Epithelial cell of esophagus (primary cell): ENCODE data around the gene FXYD7.
"Not testable (repeated sequence)": the region's sequence is repeated elsewhere in the genome, so short reads cannot be mapped to it uniquely, and the experiment has no call there.

Experiments used
- DNase-seq: peaks from one replicate; pipeline ENCODE4 v3.0.0; 2010; ENCODE audit warnings: low read depth
- H3K4me3 ChIP-seq: 2 replicates; pipeline ENCODE4 v1.5.1; 2011; ENCODE audit warnings: mild to moderate bottlenecking, low read length, control low read depth
- TF ChIP-seq, protein P1 (sequence below): IDR thresholded peaks from 2 replicates; pipeline ENCODE4 v1.5.1; 2011; ENCODE audit warnings: low read depth, mild to moderate bottlenecking, low read length, control low read depth, inconsistent platforms; ENCODE audit not compliant: insufficient read depth; ENCODE audit errors: missing control alignments

The FXYD7 gene

GRCh38 chr19:35099155-35099896 is 43.7 kb upstream of the FXYD7 start:
- no peak for DNase-seq
- no peak overlapping the region for H3K4me3 ChIP-seq

DNA sequence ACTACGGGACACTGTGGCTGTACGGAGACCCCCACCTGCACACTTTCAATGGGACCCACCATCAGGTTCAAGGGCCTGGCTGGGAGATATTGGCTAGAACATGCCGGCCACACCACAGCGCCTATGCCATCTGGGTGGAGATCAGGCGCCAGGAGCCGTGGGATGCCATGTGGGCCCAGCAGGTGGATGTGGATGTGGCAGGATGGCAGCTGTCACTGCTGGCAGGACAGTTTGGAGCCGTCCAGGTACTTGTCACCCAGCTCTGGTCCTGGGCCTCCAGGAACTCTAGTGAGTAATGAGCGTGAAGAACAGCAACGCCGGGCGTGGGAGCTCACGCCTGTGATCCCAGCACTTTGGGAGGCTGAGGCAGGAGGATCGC is 43.2 kb upstream of the FXYD7 start:
- H3K4me3 ChIP-seq, result no peak overlapping the region
- DNase-seq, result no peak
- TF ChIP-seq, protein P1, sequence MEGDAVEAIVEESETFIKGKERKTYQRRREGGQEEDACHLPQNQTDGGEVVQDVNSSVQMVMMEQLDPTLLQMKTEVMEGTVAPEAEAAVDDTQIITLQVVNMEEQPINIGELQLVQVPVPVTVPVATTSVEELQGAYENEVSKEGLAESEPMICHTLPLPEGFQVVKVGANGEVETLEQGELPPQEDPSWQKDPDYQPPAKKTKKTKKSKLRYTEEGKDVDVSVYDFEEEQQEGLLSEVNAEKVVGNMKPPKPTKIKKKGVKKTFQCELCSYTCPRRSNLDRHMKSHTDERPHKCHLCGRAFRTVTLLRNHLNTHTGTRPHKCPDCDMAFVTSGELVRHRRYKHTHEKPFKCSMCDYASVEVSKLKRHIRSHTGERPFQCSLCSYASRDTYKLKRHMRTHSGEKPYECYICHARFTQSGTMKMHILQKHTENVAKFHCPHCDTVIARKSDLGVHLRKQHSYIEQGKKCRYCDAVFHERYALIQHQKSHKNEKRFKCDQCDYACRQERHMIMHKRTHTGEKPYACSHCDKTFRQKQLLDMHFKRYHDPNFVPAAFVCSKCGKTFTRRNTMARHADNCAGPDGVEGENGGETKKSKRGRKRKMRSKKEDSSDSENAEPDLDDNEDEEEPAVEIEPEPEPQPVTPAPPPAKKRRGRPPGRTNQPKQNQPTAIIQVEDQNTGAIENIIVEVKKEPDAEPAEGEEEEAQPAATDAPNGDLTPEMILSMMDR, result no peak

More at GRCh38 chr19:35099155-35099896, 43.7 kb upstream of the FXYD7 start:
- TF ChIP-seq, protein P1, result no peak

- no peak for DNase-seq
- no peak overlapping the region for H3K4me3 ChIP-seq
- TF ChIP-seq, protein P1, result no peak
Observed at GRCh38 chr19:35100588-35101533, 42.2 kb upstream of the FXYD7 start.

DNA sequence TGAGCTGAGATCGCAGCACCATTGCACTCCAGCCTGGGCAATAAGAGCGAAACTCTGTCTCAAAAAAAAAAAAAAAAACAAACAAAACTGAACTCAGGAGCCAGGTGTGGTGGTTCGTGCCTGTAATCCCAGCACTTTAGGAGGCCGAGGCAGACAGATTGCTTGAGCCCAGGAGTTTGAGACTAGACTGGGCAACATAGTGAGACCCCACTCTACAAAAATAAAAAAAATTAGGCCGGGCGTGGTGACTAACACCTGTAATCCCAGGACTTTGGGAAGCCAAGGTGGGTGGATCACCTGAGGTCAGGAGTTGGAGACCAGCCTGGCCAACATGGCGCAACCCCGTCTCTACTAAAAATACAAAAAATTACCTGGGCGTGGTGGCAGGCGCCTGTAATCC is 41.1 kb upstream of the FXYD7 start:
- not testable (repeated sequence) for DNase-seq, H3K4me3 ChIP-seq

GRCh38 chr19:35103614-35104013 is 39.4 kb upstream of the FXYD7 start:
- not testable (repeated sequence) for H3K4me3 ChIP-seq, DNase-seq

- TF ChIP-seq, protein P1, result no peak
- no peak overlapping the region for H3K4me3 ChIP-seq
- no peak for DNase-seq
Observed at GRCh38 chr19:35104361-35104760, 38.7 kb upstream of the FXYD7 start.

DNA sequence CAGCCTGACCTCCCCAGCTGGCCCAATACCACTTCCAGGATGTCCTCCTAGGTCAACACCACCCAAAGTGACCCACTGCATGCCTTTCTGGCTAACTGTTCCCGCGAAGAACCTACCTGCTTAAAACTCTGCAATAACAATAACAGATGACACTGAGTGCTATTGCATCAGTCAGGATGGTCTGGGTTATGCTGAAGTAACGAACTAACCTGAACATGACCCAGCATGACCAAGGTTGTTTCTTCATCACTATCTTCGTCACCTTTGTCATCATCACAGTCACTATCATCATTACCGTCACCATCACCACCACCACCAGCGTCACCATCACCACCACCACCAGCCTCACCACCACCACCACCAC is 38.0 kb upstream of the FXYD7 start:
- no peak for DNase-seq
- TF ChIP-seq, protein P1, result no peak

More for the DNA sequence above, 38.0 kb upstream of the FXYD7 start:
- H3K4me3 ChIP-seq, result no peak overlapping the region
